Panc1 (cell line): ENCODE results near the gene RAMP2.

ENCODE experiments used
- CTCF ChIP-seq: fragments of 450-650 bp; IDR thresholded peaks from 2 replicates; pipeline ENCODE4 v1.5.1; 2017; ENCODE audit warnings: mild to moderate bottlenecking
- POLR2AphosphoS5 ChIP-seq: IDR thresholded peaks from 2 replicates; pipeline ENCODE4 v1.6.1; 2012; ENCODE audit warnings: mild to moderate bottlenecking, low read depth, low read length, moderate library complexity
- REST ChIP-seq, 2 experiments: IDR thresholded peaks; 2 replicates each; pipeline ENCODE4 v1.6.1; 2011 to 2012; ENCODE audit warnings: low read depth in 2 of 2, control low read depth in 1 of 2, low read length in 1 of 2, mild to moderate bottlenecking in 1 of 2, moderate library complexity in 1 of 2; ENCODE audit not compliant: insufficient read depth in 1 of 2
- SIN3A ChIP-seq: IDR thresholded peaks from 2 replicates; pipeline ENCODE4 v1.6.1; 2012; ENCODE audit warnings: low read depth, mild to moderate bottlenecking, low read length, moderate library complexity, borderline replicate concordance; ENCODE audit not compliant: insufficient read depth
- TCF7L2 ChIP-seq: IDR thresholded peaks from 2 replicates; pipeline ENCODE4 v1.6.1; 2011; ENCODE audit warnings: mild to moderate bottlenecking, low read depth, low read length, inconsistent platforms

GRCh38 chr17:42797067-42798007, 36.3 kb downstream of the RAMP2 start:
- TF ChIP-seq CTCF (no peak), POLR2AphosphoS5 (no peak), REST (IDR thresholded peaks at IDR 0.05; ENCODE audit: insufficient read depth in 1 of 2, low read depth in 2 of 2, low read length in 1 of 2) (no peak), SIN3A (no peak), TCF7L2 (no peak)
